Measurements from ENCODE around the gene PHLPP1.
"Not testable (repeated sequence)": the region's sequence is repeated elsewhere in the genome, so short reads cannot be mapped to it uniquely, and the experiment has no call there.

Gene PHLPP1

DNA sequence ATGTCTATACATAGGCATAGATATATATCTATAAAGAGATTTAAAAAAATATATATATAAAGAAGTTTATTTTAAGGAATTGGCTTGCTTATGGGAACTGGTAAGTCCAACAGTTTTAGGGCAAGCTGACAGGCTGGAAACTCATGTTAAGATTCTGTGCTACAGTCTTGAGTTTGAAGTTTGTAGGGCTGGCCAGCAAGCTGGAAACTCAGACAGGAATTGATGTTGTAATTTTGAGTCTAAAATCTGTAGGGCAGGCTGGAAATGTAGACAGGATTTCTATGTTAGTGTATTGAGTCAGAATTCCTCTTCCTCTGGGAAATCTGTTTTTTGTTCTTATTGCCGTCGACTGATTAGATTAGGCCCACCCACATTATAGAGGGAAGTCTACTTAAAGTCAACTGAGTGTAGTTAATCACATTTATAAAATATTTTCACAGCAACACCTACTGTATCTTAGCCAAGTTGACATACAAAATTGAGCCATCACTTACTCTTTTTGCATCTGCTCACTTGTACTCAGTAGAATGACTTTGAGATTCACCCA, 60.8 kb downstream of the PHLPP1 start:
- no peak for DNase-seq

DNA sequence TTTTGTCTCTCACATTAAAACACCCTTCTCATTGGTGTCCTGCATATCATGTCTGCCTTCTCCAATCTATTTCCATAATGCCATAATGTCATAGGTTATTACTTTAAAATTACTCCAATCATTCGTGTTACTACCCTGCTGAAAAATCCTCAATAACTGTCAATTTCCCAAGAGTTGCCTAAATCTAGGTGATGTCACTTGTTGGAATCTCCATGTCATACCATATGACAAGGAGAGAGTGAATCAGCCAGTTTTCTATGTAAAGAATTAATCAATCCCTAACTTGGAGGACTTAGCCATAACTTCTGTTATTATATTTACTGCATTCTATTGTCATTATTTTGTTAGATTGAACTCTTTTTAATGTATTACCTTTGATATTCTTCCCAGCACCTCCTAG, 62.5 kb downstream of the PHLPP1 start:
- no peak for DNase-seq

DNA sequence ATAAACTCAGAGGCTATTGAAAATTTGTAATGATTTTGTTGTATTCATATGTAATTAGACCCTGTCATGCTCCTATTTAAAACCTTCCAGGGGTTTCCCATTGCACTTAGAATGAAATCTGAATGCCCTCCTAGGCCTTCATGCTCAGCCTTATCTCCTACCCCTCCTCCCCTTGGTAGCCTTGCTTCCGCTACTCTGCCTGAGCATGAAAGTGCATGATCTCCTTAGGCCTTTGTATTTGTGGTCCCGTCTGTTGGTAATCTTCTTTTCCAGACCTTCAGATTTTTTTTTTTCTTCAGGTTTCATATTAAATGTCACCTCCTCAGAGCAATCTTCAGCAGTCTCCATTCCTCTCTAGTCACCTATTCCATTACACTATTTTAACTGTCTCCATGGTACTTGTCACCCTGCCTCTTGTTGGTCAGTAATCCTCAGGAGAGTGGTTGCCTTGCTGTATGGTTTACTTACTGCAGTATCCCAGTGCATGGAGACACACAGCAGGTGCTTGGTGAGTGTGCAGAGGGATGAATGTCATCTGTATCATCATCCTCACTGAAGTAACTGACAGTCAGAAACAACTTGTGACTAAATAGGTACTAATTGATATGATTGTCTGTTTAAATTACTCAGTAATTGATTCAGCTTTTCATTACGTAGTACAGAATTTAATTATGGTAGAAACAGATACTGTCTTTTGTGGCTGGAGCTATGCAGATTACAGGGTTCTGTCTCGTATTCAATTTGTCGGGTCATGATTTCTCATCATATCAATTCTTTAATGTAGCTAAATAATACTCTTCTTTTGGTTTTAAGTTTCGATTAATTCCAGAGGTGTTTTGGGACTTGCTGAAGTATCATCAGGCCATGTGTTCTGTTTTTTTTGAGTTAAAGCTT, 63.9 kb downstream of the PHLPP1 start:
- DNase-seq, result no peak

DNA sequence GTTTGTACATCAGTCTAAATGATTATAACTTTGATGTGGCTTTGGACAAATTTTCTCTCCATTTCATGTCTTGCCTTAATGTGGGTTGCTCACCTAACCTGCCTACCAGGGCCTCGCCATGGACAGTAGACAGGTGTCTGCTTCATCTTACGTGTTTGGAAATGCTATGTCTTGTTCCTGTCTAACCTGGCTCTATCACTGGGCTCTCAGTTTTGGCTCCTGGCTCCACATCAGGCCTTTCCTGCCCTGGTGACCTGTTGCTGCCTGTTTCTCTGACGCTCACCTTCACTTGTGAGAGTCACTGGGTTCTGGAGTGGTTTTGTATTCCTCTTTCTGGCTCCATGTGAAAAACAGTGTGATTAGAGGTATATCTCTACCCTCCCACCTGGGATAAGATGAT, 65.9 kb downstream of the PHLPP1 start:
- DNase-seq, result no peak

DNA sequence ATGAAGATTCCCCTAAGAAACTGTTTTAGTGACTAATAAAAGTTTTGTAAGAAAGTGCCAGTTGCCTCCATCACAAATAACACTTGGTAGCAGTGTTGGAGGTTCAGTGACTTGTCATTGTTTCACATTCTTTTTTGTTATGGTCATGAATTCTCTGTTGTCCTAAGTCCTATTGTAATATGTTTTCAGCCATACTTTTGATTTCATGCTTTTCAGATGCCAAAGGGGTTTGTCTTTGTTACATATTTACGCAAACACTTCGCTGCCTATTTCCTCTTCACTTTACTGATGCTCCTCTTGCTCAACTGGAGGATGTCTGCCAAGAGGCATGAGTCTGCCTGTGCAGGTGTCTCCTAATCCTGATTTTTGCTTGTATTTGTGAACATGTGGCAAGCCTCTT, 66.6 kb downstream of the PHLPP1 start:
- no peak for DNase-seq

DNA sequence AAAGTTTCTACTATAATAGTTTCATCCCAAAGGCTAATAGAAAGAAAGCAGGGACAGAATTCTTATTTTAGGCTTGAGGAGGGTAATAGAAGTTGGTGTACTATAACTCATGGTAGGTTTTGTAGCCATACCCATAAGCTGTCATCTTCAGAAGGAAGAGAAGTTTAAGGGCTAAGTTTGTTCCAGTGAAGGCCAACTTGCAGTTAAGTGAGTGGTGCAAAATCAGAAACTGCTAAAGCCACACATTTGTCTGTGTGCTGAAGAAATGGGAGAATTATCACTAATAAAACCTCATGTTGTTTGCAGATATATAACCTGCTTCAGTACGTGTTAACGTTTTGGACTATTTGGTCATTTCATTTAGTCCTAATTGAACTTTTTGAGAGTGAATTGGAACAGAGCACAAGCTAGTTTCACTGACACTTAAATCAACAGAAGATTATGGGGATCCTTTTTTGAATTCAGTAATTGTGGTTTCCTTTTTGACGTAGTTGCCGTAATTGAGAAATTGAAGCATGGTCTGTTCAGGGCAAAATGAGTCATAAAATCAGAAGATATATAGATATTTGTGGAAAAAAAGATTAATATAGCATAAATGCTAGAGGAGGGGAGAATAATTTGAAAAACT, 69.1 kb downstream of the PHLPP1 start:
- no peak for DNase-seq

DNA sequence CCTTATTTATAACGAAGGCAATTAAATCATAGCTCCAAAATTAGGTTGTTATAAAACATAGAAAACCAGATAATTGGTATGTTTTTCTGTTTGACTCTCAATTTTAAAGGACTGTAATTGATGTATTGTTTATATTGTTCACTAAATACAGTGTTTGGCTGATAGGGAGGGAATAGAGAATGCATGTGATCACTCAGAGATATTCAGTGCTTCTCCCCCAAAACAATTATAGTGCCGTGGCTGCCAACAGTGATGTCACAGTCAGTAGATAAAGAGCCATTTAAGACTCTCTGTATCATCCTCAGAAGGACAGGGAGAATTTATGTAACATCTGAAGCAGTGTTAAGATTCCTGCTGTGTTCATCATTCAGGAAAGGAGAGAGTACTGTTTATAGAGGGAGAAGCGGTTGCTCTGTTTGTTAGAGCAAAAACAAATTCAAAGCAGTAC, 69.6 kb downstream of the PHLPP1 start:
- no peak for DNase-seq

DNA sequence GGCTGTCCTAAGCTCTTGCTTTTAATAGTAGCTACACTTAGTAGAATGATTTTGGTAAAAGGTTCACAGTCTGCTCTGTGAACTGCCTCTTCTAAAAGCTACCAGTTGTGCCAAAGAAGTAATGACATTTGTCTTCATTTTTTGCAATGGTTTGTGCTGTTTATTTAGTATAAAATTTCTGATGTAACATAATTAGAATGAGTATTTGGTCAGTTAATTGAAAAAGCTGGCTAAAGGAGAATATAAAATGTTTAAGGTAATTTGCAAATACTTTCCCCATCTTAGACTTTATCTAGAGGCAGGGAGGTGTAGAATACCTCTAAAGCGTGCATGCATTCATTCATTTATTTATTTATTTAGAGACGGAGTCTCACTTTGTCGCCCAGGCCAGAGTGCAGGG, 71.3 kb downstream of the PHLPP1 start:
- DNase-seq, result no peak

DNA sequence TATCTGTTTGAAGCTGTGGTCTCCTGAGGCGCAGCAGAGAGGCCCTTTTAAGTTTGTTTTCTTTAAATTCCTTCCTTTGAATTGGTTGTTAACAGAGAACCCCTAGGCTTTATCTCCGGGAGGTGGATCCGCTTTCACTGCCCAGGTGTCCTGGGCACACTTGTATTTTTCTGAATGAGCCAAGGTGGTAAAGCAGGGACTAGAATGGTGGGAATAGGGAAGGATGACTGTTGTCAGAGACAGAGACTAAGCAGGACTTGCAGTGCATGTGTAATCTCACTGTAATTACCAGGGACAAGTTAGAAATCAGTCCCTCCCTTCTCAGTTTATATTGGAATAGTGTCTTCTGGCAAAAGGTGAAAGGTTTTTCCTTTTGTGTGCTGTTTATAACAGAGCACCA, 72.8 kb downstream of the PHLPP1 start:
- no peak for DNase-seq

DNA sequence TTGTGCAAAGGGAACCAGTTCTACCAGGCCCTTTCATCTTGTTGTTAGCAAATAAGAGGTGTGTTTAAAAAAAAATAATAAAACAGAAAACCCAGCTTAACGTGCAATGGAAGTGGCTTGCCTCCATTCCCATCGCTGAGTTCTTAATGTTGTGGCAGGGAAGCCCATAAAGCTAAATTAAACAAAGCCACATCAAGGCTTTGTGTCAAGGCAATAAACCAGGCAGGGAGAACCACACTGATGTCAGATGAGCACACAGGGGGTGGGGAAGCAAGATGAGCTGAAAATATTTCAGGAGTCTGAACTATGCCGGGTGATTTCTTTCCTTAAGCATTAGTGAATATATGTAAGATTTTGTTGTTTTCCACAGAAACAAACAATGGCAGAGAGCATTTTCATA, 73.5 kb downstream of the PHLPP1 start:
- DNase-seq, result no peak

DNA sequence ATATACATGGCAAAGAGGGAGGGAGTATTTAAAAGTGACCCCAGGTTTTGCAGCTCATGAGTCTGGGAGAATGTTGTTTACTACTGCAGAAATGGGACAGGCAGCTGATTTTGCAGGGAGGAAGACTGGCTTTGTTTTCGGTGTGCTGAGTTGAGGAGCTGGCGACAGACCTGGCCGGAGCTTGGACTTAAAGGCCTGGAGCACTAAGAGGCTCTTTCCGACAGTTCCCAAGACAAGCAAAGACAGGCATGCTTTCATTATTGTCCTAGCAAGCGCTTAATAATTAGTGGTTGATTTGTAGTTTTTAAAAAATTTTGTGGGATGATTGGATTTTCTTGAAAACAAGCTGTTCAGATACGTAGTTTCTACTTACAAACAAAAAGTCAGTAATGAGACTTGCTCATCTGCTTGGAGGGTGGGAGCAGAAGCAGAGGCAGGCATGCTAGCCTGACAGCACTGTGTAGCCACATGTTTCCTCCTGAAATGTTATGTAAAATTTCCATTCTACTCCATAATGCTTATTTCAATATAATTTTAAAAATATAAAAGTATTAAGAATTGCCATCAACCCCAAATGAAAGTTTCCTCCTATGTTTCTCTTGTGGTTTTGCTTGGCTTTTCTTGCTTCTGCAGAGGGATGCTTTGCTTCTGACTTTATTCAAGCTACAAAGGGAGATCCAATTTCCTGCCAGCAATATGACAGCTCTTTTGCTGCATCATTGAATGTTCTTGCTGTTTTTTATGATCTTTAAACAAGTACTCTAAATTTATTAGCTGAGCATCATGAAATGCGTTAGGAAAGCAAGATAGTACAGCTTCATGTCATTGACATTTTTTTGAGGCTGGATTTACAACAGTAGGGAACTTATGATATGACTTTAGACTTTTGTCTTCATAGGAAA, 75.8 kb downstream of the PHLPP1 start:
- no peak for DNase-seq

DNA sequence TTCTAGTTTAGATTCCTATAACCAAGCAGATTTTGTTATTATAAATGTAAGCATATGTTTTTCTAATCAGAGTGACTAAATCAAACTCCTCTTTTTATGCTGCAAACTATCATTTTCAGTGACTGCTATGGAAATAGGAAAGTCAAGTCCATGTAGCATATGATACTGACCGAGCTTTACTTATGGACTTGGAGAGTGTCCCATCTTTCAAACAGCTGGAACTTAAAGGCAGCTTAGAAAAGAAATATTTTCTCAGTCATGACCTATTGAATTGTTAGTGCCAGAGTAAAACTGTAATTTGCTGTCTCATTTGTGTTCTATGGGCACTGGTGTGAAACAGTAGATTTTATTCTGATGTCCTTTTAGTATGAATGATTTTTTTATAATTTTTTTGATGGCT, 76.7 kb downstream of the PHLPP1 start:
- no peak for DNase-seq

DNA sequence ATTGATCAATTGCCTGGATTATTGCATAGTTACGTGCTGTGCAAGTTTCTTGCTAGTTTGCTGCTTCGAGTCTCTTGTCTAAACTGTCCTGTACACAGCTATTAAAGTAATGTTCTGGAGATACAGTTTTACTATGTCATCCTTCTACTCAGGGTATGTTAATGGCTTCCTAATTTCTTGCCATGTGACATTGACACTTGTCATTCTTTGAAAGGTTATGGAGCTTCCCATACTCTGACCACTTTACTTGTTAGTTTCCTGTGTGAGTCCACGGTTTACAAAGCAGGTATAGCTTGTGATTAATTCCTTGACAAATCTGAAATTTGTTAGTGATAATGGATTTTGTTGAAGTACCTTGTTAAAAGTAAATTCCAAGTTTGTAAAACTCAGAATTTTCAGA, 80.5 kb downstream of the PHLPP1 start:
- DNase-seq, result no peak

DNA sequence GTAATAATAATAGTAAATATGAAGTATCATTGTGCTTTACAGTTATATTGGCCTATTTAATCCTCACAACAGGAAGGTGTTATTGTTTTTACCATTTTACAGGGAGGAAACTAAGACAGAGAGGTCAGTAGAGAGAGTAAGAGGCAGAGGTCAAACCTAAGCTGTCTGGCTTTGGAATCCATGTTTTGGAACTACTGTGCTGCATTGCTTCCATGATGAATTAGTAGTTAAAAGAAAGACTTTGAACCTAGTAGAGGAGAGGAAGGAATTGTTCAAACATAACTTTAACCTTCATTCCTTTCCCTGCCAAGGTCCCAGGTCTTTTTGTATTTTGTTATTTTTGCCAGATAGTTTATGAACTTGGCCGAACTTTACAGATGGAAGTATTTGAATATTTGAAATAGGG, 80.9 kb downstream of the PHLPP1 start:
- no peak for DNase-seq

DNA sequence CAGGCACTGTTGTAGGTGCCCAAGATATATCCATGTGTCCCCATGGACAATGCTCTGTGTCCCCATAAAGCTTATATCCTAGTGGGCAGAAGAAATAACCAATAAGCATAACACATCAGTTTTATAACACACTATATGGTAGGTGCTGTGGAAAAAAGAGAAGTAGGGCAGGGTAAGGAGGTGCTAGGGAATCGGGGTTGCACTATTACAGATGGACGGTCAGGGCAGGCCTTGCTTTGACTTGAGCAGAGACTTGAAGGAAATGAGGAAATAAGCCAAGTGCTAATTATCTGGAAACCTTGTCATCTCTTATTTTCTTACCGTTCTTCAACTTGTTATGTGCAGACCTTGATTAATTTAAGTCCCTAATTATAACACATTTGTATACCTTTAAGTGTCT, 82.0 kb downstream of the PHLPP1 start:
- DNase-seq, result no peak

DNA sequence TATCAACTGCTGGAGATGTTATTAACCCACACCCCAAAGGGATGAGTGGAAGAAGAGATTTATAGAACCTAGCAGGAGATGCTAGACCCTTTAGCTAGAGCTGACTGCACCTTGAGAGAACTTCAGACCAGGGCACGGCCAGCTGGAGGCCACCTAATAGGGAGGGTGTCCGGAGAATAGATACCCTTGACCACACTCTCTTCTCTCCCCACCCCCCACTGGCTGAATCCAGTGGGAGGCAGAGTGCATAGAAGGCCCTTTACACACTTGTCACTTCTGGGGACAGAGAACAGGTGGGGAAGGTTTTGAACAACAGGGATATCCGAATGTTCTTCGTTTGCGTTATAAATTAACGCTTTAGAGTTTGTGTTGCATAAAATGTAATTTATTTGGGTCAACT, 84.6 kb downstream of the PHLPP1 start:
- DNase-seq, result no peak

DNA sequence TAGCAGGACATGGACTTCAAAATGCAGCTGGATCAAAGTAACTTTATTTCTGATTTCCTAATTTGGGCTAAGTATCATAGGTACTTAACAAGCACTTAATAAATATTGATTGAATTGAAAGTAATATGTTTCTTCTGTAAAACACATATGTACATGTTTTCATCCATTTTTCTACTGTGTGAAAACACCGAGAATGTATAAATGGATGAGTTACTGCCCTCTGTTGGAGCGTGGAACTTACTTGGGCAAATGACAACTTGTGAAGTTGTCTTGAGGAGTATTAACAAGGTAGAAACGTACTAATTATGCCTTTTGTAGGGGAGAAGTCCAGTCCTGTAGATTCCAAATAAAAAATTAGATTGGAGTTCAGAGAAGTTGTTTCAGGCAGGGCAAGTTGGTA, 87.2 kb downstream of the PHLPP1 start:
- no peak for DNase-seq

DNA sequence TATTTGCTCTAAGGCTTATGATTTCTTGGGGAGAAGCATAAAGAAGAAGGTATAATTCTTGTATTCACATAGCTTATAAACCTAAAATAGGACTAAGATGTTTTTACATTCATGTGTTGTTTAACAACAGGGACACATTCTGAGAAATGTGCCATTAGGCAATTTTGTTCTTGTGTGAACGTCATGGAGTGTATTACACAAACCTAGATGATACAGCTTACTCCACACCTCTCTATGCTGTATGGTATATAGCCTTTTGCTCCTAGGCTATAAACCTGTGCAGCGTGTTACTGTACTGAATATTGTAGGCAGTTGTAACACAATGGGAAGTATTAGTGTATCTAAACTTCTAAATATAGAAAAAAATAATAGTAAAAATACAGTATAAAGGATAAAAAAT, 92.1 kb downstream of the PHLPP1 start:
- no peak for DNase-seq

DNA sequence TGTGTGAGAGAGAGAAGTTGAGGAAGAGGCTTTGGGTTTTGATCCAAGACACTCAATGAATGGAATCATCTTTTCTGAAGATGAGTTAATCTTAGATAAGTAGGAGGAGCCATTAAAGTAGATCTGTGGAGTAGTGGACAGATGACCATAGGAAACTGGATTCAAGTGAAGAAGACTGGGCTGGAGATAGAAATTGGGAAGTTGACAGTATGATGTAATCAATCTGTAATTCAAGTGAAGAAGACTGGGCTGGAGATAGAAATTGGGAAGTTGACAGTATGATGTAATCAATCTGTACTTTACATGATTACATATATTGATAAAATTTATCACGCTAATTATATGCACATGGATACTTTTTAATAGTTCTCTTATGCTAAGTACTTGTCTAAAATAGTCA, 92.8 kb downstream of the PHLPP1 start:
- DNase-seq, result no peak

DNA sequence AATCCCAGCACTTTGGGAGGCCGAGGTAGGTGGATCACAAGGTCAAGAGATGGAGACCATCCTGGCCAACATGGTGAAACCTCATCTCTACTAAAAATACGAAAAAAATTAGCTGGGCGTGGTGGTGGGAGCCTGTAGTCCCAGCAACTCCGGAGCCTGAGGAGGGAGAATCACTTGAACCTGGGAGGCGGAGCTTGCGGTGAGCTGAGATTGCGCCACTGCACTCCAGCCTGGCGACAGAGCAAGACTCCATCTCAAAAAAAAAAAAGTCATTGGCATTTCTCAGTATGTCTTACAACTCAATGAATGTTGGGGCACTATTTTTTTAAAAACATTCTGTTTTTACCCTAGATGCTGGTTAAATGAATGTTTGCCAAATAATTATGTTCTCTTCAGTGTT, 94.1 kb downstream of the PHLPP1 start:
- DNase-seq, result not testable (repeated sequence)

DNA sequence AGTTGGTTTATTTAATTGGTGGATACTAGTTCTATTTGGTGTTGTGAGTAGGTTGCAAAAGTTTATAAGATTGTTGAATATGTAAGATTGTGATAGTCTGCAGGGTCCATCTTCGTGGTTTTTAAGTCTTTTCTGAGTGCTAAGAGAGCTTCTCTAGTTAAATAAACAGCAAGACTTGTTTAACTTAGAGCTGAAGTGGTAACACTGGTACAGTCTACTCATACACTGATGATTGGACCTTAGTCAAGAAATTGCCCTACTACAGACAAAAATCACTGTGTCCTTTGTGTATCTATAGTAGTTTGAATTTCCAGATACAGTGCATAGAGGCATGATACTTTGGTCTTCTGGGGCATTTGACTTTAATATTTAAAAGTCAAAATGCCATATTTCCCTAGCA, 94.6 kb downstream of the PHLPP1 start:
- DNase-seq, result no peak

DNA sequence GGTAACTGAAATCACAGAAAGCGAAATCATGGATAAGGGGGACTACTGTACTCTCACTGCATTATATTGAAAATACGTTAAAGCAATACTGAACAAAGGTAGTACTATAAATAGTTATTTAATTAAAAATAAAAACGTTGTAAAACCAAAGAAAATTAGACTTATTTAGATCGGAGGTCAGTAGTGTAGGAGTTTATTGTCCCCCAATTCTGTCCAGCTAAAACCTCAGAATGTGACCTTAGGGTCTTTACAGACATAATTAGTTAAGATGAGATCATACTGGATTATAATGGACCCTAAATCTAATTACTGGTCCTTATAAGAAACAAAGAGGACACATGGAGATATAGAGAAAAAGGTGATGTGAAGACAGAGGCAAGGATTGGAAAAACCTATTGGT, 95.3 kb downstream of the PHLPP1 start:
- no peak for DNase-seq

DNA sequence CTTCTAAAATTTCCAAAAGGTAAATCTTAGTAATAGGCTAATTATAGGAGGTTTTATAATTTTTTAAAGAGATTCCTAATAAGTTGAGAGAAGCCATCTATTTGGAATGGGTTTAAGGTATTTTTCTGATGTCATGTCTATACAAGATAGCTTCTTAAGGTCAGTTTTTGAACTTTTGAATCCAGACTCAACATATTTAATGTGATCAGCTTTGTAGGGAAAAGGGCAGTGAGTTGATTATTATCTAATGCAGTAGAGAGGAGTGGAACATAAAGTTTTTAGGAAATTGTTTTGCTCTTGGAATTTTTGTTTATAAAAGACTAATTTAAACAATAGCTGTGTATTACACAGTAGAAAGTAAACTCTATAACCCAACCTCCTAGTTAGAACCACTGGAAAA, 96.3 kb downstream of the PHLPP1 start:
- DNase-seq, result no peak

All from activated CD4-positive, CD25-positive, alpha-beta regulatory T cell (primary cell).